GM18505 (cell line): Measurements from ENCODE around the gene AQP6.

Experiments used
- ATAC-seq: cut with Tn5 transposase; IDR thresholded peaks from one replicate; pipeline ENCODE4 v1.9.1; 2021; ENCODE audit not compliant: unreplicated experiment
- POLR2A ChIP-seq: IDR thresholded peaks from 4 replicates; pipeline ENCODE4 v1.6.1; 2011; ENCODE audit warnings: borderline replicate concordance; ENCODE audit not compliant: insufficient read depth, insufficient read length; ENCODE audit errors: extremely low read depth

AQP6 gene, protein sequence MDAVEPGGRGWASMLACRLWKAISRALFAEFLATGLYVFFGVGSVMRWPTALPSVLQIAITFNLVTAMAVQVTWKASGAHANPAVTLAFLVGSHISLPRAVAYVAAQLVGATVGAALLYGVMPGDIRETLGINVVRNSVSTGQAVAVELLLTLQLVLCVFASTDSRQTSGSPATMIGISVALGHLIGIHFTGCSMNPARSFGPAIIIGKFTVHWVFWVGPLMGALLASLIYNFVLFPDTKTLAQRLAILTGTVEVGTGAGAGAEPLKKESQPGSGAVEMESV

DNA sequence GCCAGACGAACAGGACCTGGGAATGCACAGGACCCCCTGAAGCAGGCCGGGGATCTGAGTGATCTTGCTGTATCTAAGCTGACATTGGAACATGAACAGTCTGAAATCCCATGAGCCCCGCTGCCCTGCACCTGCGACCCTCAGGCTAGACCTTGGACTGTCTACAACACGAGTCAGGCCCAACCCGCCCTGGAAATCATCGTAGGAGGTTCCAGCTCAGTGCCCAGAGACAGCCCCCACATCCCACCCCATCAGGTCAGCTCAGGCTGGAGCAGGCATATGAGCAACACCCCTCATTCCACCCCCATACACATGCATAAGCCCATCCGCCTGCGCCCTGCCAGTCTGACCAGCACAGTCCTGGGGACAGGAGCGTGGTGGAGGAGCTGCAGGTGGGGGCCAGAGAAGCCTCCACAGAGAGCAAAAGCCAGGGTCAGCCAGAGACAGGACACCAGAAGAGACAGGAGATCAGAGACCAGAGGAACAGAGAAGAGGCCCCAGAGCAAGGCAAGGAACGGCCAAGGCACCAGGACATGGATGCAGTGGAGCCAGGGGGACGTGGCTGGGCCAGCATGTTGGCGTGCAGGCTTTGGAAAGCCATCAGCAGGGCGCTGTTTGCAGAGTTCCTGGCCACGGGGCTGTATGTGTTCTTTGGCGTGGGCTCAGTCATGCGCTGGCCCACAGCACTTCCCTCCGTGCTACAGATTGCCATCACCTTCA is at the start of gene AQP6:
AQP6 (plus strand) TSS at position 307 of the 720 bp plus-strand sequence; CDS start at position 534, 227 bp downstream.
- no peak for ATAC-seq
- TF ChIP-seq POLR2A = no peak

DNA sequence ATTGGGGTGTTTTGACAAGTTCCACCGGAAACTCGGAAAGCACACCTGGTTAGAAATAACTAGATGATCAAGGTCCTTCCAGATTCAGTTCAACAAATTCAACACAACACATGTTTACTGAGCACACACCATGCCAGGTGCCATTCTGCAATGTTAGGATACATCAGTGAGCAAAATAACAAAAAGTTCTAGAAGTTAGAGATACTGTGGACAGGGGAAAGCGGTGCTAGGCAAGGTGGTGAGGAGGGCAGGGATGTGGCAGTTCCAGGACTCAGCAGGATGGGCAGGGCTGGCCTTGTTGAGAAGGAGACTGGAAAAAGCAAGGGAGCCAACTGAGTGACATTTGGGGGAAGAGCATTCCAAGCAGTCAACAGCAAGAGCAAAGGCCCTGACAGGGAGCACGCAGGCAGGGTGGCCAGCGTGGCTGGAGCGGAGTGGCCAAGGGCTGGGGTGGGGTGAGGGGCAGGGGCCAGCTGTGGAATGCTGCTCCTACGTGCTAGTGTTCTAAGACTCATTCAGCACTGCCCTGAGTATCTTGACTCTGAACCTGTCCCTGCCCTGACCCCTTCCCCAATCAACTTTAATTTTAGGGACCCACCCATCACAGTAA is 49.6 kb upstream of the AQP6 start:
- no peak for ATAC-seq
- TF ChIP-seq POLR2A = no peak

DNA sequence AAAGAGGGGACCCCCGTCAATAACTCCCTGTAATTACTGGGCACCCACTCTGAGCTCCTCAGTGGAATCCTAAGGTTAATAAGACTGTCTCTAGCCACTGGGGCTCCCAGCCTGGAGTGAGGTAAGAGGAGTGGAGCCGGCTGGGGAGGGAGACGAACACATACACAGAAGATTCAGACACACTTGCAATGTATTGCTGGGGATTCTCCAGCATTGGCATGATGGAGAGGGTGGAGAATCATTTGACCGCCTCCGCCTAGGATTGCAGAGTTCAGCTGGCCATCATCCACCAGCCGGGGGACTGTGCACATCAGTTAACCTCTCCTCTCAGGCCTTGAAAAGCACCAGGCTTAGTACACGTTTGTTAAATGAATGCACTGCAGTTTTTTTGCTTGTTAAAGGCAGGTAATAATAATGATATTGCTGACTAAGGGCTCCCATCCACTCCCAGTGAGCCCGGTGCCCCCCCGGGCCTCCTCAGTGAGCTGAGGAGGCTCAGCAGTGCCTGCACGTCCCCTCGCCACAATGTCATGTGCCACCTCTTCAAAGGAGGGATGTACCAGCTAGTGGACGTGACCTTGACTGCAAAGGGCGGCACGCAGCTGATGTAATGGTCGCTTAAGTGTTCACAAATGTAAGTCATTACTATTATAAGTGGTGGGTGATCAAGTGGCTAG is 48.7 kb upstream of the AQP6 start:
- TF ChIP-seq POLR2A = no peak
- ATAC-seq = no peak

DNA sequence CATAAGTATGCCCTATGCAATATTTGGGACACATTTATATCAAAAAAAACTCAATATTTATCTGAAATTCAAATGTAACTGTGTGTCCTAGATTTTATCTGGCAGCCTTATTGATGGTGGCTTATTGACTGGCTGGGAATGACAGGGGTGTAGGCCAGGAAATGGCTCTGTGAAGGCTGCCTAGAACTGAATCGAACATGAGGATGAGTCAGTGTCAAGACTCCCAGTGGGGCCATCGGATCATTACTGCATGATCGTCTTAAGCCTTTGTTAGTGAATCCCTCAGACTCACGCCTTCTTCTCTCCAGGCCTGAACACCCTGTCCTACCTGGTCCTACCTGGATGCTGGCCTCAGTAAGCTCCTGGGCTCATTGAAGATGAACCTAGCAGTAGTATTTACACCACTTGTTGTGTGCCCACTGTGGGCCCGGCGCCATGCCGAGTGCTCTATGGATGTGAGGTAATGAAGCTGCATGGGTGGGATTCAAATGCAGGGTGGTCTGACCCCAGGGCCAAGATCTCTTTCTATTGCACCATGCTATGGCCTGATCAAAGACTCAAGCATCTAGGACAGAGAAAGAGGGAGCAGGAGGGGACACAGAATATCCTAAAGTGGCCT is 48.0 kb upstream of the AQP6 start:
- ATAC-seq = no peak

DNA sequence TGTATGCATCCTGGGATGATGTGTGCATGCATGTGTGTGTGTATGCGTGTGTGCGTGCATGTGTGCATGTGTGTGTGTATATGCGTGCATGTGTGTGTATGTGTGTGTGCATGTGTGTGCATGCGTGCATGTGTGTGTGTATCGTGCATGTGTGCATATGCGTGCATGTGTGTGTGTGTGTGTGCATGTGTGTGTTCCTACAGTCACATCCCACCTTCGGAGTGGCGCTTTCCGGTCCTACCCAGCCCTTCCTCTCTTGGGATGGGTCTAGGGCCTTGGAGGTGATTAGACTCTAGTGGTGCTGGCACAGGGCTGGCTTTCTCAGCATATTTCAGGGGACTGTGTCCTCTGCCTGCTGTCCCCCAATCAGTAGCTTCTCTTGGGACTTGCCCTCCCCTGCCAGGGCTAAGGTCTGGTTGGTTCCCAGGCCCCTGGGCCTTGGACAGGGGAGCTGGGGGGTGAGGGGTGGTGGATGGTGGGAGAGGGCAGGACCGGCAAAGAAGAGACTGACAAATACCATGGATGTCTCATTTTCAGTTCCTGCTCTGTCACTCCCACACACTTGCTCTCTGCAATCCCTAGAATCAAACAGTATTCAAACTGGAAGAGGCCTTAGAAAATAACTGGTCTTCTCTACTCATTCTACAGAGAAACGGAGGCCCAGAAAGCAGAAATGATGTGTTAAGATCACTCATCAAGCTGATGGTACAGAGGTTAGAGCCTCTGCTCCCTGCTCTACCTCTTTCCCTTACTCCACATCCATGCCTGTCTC is 47.1 kb upstream of the AQP6 start:
- TF ChIP-seq POLR2A = no peak
- no peak for ATAC-seq

More for the DNA sequence above, 48.0 kb upstream of the AQP6 start:
- no peak for TF ChIP-seq POLR2A

DNA sequence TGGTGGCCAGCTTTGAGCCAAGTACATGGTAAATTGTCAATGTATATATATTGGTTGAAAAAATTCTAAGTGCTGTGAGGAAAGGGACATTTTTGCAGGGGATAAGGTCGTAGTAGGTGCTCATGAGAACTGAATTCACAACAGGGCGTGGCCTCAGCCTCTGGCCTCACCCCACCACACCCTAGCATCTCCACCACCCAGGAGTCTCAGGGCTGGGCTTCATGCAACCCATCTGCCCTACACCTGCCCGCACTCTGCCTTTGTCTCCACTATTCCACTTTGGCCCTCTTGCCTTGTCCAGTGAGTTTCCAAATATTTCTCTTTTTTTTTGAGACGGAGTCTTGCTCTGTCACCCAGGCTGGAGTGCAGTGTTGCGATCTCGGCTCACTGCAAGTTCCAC is 44.3 kb upstream of the AQP6 start:
- ATAC-seq = no peak
- TF ChIP-seq POLR2A = no peak

DNA sequence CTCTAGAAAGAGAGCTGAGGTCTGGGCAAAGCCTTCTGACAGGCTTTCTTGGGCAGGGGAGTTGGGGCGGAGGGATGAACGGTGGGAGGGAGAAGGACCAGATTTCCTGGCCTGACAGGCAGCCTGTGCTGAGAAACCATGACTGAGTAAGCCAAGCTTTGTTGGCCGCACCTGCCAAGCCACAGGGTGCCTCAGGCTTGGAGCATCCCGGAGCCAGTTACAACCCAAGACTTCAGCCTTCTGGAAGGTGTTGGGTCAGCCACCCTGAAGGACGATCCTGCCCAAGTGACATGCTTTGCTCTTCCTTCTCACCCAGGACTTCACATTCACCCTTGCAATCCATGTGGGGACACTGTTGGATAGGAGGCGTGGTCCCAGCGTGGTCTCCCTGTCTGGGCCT is 43.2 kb upstream of the AQP6 start:
- ATAC-seq = no peak
- TF ChIP-seq POLR2A = no peak

DNA sequence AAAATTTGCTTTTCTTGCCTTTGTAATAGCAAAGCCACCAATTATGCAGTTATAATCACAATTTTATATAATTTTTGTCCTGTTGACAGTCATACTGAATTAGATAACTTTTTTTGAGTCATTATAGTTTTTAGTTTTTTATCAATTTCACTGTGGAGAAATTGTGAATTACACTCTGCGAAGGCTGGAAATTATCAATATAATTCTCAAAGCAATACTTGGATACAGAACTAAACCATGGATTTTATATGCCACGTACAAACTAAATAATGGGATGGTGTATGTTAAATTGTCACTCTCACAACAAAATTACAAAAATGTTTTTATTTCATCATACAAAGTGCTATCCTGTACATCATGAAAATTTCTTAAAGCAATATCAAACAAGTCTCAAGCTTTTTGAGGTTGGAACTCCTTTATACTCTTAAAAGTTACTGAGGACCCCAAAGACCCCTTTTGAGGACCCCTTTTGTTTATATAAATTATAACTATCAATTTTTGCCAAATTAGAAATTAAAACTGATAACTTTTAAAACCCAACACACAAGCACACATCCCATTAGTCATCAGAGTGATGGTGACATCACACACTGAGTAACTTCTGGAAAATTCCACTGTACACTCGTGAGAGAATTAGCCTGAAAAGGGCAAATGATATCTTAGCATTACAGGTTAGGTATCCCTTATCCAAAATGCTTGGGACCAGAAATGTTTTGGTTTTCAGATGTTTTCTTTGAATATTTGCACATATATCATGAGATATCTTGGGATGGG is 42.0 kb upstream of the AQP6 start:
- no peak for ATAC-seq

DNA sequence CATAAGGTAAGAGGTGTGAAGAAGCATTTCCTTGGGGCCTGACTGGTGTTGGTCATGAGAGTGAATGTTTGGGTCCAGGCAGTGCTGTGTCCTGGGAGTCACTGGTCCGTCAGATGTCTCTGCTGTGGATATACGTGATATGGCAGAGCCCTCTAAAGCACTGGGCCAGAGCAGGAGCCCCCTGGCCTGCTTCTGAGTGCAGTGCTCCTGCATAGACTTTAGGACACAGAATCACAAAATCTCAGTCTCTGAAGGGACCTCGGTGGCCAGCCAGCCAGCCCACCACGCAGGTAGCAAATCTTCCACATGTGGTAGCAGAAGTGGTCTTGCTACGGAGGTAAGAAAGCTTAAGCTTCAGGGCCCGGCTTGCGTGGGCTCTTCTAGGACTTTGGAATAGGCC is 40.7 kb upstream of the AQP6 start:
- ATAC-seq = no peak
- no peak for TF ChIP-seq POLR2A

More for the DNA sequence above, 42.0 kb upstream of the AQP6 start:
- TF ChIP-seq POLR2A = no peak

DNA sequence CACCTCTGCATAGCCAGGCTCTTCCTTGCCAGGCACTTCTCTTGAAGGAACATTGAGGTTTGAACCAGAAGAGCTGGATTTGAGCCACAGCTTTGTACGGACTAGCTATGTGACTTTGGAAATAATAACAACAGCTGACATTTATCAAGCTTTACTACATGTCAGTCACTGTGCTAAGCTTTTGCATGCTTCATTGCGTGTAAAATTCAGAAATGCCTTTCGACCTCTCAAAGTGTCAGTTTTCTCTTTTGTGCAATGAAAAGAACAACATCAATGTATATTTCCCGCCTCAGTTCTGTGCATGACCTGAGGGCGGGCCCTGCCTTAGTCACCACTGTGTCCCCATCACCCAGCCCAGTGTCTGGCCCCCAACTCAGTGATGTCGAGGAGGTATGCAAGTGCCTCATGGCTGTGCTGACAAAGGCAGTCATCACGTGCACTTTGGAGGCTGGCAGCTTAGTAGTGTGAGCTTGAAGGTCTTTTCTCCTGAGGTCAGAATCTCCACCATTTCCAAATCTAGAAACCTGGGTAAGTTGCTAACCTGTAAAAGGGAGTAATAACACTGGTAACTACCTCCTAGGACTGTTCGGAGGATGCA is 40.1 kb upstream of the AQP6 start:
- ATAC-seq = no peak
- no peak for TF ChIP-seq POLR2A

DNA sequence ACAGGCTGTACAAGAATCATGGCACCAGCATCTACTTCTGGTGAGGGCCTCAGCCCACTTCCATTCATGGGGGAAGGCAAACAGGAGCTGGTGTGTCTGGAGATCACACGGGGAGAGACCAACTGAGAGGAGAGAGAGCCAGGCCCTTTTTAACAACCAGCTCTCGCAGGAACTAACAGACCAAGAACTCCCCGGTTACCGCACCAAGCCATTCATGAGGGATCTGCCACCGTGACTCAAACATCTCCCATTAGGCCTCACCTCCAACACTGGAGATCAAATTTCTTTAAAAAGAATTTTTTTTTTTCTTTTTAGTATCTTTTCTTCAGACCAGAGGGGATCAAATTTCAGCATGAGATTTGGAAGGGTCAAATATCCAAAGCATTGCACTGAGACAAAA is 39.0 kb upstream of the AQP6 start:
- TF ChIP-seq POLR2A = no peak
- ATAC-seq = no peak
